ENCODE measurements around the gene KLHL22. TPM values are rescaled to one million over a fixed set of nuclear protein-coding genes. Genes with fewer than 3 reads are reported as not detected.
"Not testable (repeated sequence)": the region's sequence is repeated elsewhere in the genome, so short reads cannot be mapped to it uniquely, and the experiment has no call there.

Gene KLHL22, protein sequence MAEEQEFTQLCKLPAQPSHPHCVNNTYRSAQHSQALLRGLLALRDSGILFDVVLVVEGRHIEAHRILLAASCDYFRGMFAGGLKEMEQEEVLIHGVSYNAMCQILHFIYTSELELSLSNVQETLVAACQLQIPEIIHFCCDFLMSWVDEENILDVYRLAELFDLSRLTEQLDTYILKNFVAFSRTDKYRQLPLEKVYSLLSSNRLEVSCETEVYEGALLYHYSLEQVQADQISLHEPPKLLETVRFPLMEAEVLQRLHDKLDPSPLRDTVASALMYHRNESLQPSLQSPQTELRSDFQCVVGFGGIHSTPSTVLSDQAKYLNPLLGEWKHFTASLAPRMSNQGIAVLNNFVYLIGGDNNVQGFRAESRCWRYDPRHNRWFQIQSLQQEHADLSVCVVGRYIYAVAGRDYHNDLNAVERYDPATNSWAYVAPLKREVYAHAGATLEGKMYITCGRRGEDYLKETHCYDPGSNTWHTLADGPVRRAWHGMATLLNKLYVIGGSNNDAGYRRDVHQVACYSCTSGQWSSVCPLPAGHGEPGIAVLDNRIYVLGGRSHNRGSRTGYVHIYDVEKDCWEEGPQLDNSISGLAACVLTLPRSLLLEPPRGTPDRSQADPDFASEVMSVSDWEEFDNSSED
- polyA plus RNA-seq (ENCODE audit: insufficient read length in 12 of 12) = 10 to 100 TPM in 11 of 12 donors, not detected in 1; 26.0 to 37.8 (median 32.5) TPM
- long read RNA-seq, donor 1, partial matches to known transcripts = 0 of 3 reads
- long read RNA-seq, donor 1, other reads (novel, unspliced or antisense) = 0 of 3 reads
- long read RNA-seq, donor 2, partial matches to known transcripts = 0 of 2 reads
- long read RNA-seq, donor 2, other reads (novel, unspliced or antisense) = 0 of 2 reads
- long read RNA-seq, donor 3, partial matches to known transcripts = 0 of 3 reads
- long read RNA-seq, donor 3, other reads (novel, unspliced or antisense) = 0 of 3 reads
- long read RNA-seq, donor 4, partial matches to known transcripts = 0 of 2 reads
- long read RNA-seq, donor 4, other reads (novel, unspliced or antisense) = 0 of 2 reads
- long read RNA-seq, donor 5, partial matches to known transcripts = 0 of 4 reads
- long read RNA-seq, donor 5, other reads (novel, unspliced or antisense) = 0 of 4 reads
- long read RNA-seq, donor 6, partial matches to known transcripts = 13 of 22 reads
- long read RNA-seq, donor 6, other reads (novel, unspliced or antisense) = 5 of 22 reads
- long read RNA-seq, donor 7, partial matches to known transcripts = 0 of 1 reads
- long read RNA-seq, donor 7, other reads (novel, unspliced or antisense) = 0 of 1 reads
- long read RNA-seq, donor 8, transcript KLHL22-201 (7 exons, 2,616 nt) = major isoform, 5 of 37 reads
- long read RNA-seq, donor 8, partial matches to known transcripts = 31 of 37 reads
- long read RNA-seq, donor 8, other reads (novel, unspliced or antisense) = 0 of 37 reads
- long read RNA-seq, donor 9, partial matches to known transcripts = 0 of 3 reads
- long read RNA-seq, donor 9, other reads (novel, unspliced or antisense) = 0 of 3 reads
- long read RNA-seq, donor 10, transcript KLHL22-201 (7 exons, 2,616 nt) = major isoform, 6 of 30 reads
- long read RNA-seq, donor 10, partial matches to known transcripts = 23 of 30 reads
- long read RNA-seq, donor 10, other reads (novel, unspliced or antisense) = 0 of 30 reads
- long read RNA-seq, donor 11, partial matches to known transcripts = 0 of 3 reads
- long read RNA-seq, donor 11, other reads (novel, unspliced or antisense) = 0 of 3 reads

DNA sequence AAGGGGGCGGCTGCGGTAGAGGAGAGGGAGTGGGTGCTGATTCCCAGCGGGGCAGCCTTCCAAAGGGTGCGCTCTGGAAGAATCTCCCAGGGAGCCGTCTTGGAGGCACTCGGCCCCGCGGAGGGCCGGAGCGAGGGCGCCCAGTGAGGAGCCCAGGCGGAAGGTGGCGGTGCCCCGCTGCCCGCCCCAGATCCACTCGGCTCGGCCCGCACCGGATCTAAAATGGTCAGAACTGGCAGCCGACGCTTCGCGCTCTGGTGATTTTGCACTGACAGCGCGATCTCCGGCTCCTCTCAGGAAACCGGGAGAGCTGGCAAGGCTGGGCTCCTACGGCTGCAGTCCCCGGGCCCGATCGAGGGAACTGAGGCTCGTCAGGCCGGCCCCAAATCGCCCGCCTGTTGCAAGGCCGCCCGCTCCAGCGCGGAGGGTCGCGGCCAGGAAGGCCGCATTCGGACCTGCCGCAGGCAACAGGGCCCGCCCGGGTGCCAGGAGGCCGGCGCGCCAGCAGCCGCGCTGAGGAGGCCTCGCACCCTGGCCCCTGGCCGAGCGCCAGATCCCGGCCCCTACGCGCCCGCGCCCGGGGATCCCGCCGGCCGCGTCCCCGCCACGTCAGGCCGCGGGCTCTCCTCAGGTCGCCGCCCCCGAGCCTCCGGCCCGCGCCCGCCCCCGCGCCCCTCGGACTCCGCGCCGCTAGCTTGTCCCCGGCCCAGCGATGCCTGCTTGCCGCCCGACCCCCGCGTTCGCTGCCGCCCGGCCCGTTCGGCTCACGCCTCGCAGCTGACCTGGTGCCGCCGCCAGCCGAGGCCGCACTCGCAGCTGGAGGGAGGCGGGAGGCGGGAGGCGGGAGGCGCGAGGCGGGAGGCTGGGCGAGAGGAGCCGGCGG, at the start of gene KLHL22:
TSS of gene KLHL22 (minus strand) at position 818 of the 883 bp plus-strand sequence. CDS start 6,584 bp downstream, outside the sequence.
- DNase-seq = peak; percentile 34

DNA sequence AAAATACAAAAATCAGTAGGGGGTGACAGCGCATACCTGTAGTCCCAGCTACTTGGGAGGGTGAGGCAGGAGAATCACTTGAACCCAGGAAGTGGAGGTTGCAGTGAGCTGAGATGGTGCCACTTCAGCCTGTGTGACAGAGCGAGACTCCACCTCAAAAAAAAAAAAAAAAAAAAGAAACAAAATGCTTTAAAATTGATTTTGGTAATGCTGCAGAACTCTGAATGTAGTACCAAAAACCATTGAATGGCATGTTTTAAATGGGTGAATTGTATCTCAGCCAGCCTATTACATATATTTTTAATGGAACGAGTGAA, 49.7 kb upstream of the KLHL22 start:
- DNase-seq = not testable (repeated sequence)

DNA sequence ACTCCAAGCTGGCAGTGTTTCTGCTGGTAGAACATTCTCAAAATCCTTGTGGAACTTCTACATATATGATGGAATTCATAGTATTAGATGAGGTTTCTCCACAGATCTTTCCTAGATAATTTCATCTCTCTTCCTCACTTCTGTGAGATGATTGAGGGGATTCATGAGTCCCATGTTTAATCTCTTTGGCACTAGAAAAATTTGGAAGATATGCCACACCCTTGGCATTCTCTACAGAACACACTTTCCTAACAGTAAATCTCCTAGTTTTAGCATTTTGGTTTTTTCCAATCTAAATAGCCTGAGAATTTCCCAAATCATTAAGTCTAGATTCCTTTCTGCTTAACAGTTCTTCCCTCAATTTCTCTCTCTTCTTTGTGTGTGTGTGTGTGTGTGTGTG, 47.1 kb upstream of the KLHL22 start:
- no peak for DNase-seq

DNA sequence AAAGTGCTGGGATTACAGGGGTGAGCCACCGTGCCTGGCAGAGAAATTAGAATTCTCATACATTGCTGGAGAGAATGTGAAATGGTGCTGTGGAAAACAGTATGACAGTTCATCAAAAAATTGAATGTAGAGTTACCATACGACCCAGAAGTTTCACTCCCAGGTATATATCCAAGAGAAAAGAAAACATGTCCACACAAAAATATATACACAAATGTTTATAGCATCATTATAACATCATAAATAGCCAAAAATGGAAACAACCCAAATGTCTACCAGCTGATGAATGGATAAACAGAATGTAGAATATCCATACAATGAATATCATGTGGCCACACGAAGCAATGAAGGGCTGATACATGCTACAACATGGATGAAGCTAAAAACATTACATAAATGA, 46.5 kb upstream of the KLHL22 start:
- no peak for DNase-seq

DNA sequence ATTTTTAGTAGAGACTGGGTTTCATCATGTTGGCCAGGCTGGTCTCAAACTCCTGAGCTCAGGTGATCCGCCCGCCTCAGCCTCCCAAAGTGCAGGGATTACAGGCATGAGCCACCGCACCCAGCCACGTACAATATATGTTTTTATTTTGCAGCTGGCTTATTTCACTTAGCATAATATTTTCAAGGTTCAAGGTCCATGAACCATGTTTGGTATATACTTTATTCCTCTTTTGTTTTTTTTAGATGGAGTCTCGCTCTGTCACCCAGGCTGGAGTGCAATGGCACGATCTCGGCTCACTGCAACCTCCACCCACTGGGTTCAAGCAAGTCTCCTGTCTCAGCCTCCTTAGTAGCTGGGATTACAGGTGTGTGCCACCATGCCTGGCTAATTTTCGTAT, 43.3 kb upstream of the KLHL22 start:
- DNase-seq = not testable (repeated sequence)

DNA sequence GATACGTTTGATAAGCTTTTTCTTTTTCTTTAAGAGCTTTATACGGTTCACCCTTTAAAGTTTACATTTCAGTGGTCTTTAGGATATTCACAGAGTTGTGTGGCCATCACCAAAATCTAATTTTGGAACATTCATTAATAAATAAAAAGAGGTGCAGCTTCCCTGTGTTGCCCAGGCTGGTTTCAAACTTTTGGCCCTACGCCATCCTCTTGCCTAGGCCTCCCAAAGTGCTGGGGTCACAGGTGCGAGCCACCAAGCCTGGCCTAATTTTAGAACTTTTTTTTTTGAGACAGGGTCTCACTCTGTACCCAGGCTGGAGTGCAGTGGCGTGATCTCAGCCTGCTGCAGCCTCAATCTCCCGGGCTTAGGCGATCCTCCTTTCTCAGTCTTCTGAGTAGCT, 42.4 kb upstream of the KLHL22 start:
- no peak for DNase-seq

DNA sequence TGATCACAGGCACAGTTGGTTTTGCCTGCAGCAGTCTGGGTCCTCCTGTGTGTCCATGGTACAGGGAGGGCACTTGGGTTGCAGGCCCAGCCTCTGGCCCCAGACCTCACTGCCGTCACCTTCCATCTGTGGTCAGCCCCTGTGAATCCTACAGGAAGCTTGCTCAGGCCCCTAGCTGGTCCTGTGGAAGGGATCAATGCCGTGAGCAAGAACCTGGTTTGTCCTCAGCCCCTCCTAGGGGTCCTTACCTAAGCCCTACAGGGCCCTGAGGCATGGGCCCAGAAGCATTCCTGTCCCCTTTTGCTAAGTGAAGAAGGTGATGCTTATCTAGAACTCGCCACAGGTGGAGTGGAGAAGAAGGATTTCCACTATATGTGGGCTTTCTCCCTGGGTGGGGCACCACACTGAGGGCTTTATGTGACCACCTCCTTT, 41.7 kb upstream of the KLHL22 start:
- no peak for DNase-seq

DNA sequence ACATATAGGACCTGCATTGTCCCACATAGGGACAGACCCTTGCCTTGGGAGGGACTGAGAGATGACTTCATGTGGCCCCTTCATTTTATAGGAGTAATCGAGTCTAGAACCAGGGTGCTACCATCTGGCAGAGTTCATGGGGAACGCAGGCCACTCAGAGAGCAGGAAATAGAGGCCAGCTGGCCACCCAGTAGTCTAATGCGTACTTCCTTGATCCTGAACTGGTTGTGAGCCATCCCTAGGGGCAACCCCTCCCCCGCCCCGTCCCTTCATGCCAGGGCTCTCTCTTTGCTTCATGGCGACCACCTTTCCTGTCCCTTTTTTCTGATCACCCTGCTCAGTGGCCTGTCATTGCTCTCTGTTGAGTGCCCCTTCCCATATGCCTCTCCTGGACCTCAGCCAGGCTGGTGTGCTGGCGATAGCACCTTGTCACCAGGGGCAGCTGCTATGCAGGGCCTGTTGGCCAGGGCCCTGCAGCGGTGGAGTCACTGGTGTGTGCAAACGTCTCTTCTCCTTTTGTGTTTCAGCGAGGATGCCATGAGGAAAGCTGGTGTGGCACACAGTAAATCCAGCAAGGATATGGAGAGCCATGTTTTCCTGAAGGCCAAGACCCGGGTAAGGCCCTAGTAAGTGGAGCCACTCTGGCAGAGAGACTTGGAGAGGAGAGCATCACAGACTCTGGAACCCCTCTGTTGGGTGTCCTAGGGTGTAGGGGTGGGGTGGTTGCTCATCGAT, 41.2 kb upstream of the KLHL22 start:
- DNase-seq = no peak

DNA sequence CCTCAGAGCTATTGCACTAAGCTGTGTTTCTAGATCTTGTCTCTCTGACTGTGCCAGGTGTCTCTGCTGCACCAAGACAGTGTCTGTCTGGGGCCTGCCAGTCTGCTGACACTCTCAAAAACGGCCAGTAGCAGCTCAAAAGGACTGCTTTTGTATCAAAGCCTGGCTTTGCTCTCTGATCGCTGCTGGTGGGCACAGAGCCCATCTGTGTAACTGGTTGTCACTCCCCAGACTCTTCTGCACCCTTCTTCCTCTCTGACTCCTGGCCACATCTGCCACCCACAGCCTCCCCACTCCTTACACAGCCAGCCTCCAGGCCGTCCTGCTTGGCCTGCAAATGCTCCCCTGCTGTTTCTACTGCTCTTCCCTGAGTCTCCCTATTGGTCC, 38.3 kb upstream of the KLHL22 start:
- DNase-seq = no peak

DNA sequence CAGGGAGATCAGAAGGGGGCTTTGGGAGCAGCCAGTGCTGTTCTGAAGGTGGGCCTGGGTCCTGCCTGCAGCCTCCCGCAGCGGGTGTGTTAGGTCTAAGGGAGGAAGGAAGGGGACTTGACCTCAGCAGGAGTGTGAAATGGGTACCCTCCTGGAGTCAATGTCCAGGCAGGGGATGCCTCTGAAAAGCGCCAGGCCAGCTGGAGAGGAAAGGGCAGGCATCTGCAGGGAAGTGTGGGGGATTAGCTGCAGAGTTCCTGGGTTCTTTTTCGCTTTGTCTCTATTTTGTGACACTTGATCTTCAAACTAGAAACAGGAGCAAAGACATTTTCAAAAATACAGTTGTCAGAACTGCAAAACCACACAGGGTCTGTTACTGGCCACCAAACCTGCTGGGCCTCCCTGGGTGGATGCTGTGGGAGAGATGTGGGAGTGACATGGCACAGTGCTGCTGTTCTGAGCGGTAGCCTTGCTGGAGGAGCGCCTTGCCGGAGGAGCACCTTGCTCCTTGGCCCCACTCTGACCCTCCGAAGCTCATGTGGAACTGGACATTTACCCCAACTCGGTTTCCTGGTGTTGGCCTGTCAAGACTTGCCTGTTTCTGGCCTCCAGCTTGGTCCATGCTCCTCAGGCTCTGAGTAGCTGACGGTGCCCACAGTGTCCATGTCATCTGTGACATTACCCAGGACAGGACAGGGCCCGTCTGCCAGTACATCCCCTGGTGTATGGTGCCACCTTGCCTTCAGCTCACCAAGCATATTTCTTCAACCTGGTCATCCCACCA, 37.7 kb upstream of the KLHL22 start:
- no peak for DNase-seq

DNA sequence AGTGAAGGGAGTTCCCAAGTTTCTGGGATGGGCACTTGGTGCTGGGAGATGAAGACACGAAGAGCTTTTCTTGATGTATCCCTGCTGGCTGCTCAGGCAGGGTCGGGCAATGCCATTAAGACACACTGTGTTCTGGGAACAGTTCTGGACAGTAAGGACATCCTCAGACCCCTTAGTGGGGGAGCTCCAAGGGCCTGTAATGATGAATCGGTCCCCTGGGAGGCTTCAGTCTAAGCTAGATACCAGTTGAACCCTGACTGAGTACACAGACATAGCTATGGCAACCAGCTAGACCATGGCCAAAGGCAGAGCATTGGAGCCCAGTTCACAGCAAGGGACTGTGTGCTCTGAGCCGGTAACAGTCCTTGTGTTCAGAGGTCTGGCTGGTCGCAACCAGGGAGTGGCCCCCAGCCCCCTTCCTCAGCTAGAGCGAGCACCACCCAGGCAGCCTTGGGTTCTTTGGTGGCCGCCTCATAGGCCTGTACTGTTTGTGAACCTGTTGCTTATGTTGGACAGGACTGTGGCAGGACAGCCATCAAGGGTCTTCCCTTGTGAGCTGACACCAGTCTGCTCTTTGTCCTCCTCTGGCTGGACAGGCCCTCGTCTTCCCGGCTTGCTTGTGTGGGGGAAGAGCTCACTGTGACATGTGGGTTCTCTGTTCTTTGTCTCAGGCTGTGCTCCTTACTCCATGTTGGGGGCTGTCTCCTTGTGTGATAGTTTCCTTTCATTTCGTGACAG, 36.8 kb upstream of the KLHL22 start:
- DNase-seq = no peak

DNA sequence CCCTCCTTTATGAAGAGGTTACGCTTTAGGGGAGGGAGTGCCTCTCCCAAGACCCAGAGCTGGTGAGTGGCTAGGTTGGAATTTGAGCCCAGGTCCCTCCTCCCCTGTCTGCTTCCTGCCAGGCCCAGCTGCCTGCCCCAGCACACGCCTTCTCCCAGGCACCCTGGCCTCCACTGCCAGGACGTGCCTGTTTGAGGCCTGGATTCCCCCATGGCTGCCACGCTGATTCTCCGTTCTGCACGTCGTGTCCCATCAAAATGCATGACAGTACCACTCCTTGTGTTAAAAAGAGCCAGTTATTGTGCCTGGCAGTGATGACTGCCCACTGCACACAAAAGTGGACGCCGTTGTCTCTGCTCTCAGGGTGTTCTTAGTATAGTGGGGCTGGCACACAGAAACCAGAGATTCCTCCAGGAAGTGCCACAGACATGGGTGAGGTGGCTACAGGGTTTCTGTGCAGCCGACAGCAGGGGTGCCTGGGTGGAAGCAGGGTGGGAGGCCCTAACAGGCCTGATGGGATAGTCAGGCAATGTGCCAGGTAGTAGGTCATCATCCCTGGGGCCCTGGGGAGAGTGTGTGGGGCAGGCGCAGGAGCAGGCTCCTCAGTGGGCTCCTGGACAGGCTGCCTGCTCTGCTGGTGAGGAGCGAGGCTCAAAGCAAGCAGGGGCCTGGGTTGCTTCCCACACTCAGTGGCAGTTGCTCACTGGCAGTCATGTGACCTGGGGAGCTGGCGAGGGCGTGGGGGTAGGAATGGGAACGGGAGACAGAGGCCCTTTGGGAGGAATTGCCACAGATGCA, 36.0 kb upstream of the KLHL22 start:
- no peak for DNase-seq

DNA sequence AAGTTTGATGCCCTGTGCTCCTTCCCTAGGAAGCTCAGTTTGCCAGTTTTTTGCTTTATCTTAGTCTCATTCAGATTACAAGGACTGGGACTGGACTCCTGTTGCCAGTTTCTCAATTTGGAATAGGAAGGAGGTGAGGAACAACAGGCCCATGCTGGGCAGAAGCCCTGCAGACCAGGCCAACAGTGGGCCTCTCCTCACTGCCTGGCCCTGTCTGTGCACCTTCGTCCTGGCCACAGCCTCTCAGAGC, 35.5 kb upstream of the KLHL22 start:
- no peak for DNase-seq

DNA sequence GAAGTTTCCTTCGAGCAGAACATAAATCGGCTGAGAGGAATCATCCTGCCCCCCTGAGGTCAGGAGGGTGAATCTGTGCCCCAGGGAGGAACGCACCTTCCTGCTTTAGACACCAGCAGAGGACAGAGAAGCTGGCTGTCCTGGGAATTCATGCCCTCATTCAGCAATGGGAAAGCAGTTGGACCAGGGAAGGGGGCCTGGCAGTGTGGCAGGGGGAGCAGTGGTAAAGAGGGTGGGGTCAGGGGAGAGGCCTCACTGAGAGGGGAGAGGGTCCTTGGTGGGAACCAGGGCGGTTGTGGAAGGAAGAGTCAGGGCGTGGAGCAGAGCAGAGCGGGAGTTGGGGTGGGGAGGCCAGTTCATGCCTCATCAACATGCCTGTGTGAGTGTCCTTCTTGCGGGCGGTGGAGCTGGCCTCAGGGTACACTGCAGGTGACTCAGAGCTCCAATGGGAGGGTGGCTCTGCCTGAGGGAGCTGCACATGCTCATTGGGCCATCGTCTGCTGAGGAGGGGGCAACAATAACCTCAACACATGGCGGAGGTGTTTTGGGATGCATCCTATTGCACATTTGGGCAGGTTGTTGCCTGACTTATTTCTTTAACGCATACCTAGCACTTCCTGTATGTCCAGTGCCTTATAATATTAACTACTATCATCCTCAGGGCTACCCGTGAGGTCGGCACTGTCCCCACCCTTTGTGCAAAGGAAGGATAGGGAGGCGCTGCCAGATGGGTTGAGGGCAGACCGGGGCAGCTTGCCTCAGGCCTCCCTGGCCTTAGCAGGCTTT, 35.0 kb upstream of the KLHL22 start:
- DNase-seq = no peak

DNA sequence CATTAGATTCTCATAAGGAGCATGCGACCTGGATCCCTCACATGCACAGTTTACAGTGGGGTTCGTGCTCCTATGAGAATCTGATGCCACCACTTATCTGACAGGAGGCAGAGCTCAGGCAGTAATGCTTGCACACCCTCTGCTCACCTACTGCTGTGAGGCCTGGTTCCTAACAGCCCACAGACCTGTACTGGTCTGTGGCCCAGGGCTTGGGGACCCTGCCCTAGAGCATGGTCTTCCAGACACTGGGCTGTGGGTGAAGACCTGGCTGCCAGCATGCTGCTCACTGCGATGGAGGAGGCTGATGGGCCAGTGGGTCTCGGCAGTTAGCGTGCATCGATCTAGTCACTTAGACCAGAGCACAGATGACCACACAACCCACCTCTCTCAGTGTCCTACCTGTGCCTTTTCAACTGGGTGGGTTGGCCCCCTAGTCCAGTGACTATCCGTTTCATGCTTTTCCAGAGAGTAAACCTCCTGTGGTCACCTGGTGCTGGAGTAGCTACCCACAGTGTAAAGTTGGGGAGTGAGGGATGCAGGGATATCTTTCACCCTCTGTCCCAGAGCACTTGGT, 32.9 kb upstream of the KLHL22 start:
- no peak for DNase-seq
